Esophagus squamous epithelium (tissue), 4 donors: ENCODE results near the gene ASB5.

Experiments used
- POLR2A ChIP-seq, 4 donors: fragments of 450-650 bp; IDR thresholded peaks; one replicate each; pipeline ENCODE4 v1.6.1; 2017; ENCODE audit warnings: antibody characterized with exemption in 4 of 4, mild to moderate bottlenecking in 4 of 4, moderate library complexity in 3 of 4
- TF ChIP-seq, protein P1 (sequence below), 6 experiments: fragments of 450-650 bp in 4 of 6; fragments of 200-600 bp in 2 of 6; sonication (generic) in 2 of 6; IDR thresholded peaks; one replicate each; pipeline ENCODE4 v1.5.1; 2016 to 2019; ENCODE audit warnings: antibody characterized with exemption in 6 of 6, mild to moderate bottlenecking in 4 of 6, moderate library complexity in 4 of 6

- TF ChIP-seq POLR2A (IDR thresholded peaks at IDR 0.05) = no peak
- TF ChIP-seq, protein P1, sequence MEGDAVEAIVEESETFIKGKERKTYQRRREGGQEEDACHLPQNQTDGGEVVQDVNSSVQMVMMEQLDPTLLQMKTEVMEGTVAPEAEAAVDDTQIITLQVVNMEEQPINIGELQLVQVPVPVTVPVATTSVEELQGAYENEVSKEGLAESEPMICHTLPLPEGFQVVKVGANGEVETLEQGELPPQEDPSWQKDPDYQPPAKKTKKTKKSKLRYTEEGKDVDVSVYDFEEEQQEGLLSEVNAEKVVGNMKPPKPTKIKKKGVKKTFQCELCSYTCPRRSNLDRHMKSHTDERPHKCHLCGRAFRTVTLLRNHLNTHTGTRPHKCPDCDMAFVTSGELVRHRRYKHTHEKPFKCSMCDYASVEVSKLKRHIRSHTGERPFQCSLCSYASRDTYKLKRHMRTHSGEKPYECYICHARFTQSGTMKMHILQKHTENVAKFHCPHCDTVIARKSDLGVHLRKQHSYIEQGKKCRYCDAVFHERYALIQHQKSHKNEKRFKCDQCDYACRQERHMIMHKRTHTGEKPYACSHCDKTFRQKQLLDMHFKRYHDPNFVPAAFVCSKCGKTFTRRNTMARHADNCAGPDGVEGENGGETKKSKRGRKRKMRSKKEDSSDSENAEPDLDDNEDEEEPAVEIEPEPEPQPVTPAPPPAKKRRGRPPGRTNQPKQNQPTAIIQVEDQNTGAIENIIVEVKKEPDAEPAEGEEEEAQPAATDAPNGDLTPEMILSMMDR (IDR thresholded peaks at IDR 0.05) = no peak
Observed at GRCh38 chr4:176291748-176292147, 22.7 kb upstream of the ASB5 start.
